Inflammatory macrophage treated with lipopolysaccharide for 1 hour (primary cell): ENCODE results near the gene TEX14.
"Not testable (repeated sequence)": the region's sequence is repeated elsewhere in the genome, so short reads cannot be mapped to it uniquely, and the experiment has no call there.

Experiments
- DNase-seq, 2 donors: peaks; one replicate each; pipeline ENCODE4 v3.0.0-alpha.2; 2020 to 2022

The TEX14 gene

GRCh38 chr17:58593123-58593522, 98.7 kb downstream of the TEX14 start:
- no peak for DNase-seq

GRCh38 chr17:58591455-58591854, 100.4 kb downstream of the TEX14 start:
- no peak for DNase-seq

GRCh38 chr17:58590377-58590776, 101.5 kb downstream of the TEX14 start:
- DNase-seq = no peak

GRCh38 chr17:58587713-58588117, 104.1 kb downstream of the TEX14 start:
- peak; percentile 31 to 70 for DNase-seq

- DNase-seq = no peak
Observed at GRCh38 chr17:58586009-58586644, 105.7 kb downstream of the TEX14 start.

- no peak for DNase-seq
Observed at GRCh38 chr17:58585554-58585953, 106.3 kb downstream of the TEX14 start.

DNA sequence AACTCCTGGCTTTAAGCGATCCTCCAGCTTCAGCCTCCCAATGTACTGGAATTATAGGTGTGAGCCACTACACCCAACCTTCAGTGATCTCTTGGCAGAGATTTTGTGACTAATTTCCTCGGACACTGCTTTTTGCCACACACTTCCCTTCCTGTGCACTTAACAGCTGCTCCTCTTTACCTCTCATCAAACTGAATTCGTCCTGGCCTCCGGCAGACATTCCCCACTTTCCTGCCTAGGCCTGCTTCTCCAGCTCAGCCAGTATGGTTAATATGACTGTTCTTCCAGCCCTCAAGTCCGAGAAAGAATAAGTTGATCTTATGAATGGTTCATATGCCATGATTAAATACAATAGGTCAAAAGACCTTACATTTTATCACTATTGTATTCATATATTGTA, 108.4 kb downstream of the TEX14 start:
- no peak for DNase-seq

DNA sequence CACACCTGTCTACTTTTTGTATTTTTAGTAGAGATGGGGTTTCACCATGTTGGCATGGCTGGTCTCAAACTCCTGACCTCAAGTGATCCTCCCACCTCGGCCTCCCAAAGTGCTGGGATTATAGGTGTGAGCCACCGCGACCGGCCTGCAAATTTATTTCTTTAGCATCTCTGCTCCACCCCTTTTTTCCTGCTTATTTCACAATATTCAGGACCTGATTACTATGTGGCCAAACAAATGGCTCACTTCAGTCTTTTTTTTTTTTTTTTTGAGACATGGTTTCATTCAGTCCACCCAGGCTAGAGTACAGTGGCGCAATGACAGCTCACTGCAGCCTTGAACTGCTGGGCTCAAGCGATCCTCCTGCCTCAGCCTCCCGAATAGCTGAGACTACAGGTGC, 109.1 kb downstream of the TEX14 start:
- not testable (repeated sequence) for DNase-seq

GRCh38 chr17:58580671-58581070, 111.2 kb downstream of the TEX14 start:
- no peak for DNase-seq

DNA sequence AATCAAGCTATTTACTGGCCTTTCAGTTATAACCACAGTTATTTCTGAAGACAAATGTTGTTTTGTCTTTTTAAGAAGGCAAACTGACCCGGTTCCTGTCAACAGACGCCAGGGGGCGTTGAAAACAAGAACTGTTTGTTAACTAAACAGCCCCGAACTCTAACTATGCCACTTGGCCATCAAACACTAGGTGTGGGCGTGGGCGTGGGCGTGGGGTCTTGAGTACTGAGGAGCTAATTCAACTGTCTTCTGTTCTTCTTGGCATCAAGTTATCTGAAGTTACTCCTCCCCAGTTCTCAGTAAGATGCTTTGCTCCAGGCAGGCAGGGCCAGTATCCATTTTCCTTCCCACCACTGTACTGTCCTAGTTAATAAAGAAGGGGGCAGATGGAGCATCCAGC, 114.1 kb downstream of the TEX14 start:
- DNase-seq = peak; percentile 41 to 78

- peak in 1 of 2 donors; percentile 22 for DNase-seq
Observed at GRCh38 chr17:58576679-58577367, 115.0 kb downstream of the TEX14 start.

DNA sequence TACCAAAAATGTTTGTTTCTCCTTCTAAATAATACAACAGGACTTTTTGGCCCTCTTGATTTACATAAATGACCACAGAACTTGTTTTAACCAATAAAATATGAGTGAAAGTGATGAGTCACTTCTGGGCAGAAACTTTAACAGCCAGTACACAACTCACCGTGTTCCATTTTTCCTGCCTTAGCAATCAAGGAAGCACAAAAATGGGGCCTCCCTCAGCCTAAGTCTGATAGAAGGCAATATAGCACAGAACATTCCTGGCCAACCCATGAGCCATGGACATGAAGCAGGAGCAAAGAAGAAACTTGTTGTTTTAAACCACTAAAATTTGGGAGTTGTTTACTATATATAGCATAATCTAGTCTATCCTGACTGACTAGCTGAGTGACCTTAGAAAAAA, 116.3 kb downstream of the TEX14 start:
- peak; percentile 53 to 61 for DNase-seq

DNA sequence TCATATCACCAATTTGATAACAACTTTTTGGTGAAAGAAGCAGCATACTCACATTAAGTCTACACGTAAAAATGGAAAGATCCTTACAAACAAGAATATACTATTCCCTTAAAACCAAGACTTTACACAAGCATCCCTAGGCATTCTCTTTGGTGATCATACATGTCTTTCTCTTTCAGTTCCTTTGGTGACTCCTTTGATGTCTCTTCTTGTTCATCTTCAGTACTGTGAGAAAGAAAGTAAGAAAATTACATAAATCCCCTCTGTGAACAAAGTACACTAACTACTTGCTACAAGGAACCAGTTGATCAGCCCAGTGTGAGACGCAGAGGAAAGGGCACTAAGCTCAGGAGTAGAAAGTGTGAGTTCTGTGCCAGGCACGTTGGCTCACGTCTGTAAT, 117.8 kb downstream of the TEX14 start:
- DNase-seq = no peak

DNA sequence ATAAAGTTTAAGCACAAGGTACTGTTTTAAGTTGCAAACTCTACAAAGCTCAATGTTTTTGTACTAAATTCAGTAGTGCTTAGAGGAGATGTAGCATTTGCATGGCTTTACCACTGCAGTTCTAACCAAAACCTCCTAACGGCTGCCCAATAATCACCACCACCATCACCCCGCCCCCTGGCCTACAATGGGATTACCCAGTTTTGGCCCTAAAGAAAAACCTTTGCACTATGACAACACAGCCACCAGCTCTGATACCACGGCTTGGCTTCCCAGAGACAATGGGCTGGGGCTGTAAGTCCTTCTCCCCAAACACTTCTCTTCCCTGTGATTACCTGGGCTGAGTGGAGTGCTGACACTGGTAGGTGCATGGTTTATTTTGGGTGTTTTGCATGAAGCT, 119.0 kb downstream of the TEX14 start:
- DNase-seq = no peak

GRCh38 chr17:58570758-58571157, 121.1 kb downstream of the TEX14 start:
- no peak for DNase-seq

GRCh38 chr17:58569196-58569595, 122.6 kb downstream of the TEX14 start:
- DNase-seq = peak; percentile 71 to 78

DNA sequence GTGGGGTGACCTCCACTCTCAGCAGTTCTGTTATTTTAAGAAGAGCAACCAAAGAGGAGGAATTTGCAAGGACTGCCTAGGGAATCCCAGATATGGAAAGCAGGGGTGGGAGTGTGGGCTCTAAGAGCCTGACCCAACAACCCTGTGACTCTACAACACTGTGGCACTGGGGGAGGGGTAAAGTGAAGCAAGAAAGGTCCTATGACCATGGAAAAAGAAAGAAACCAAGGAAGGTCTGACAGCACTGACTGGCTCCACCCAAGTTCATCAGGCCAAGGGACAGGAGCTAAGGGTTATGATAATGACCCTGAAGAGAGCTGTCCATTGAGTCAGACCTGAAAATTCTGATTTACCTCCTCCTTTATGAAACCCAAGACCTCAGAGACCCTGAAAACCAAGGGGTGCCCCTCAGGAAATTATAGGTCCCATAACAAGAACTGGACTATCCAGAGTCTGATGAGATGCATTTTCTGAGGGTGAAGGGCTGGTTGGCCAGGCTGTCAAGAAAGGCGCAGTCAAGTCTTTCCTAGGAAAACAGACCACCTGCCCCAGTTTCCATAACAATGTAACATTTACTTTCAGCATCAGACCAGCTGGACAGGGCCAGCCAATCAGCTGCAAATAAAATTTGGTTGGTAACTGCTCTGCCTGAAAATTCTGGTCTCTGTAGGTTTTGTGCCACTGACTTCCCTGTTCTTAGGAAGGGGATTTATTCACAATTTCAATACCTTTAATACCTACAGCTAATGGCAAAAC, 123.6 kb downstream of the TEX14 start:
- DNase-seq = peak; percentile 73 to 95

DNA sequence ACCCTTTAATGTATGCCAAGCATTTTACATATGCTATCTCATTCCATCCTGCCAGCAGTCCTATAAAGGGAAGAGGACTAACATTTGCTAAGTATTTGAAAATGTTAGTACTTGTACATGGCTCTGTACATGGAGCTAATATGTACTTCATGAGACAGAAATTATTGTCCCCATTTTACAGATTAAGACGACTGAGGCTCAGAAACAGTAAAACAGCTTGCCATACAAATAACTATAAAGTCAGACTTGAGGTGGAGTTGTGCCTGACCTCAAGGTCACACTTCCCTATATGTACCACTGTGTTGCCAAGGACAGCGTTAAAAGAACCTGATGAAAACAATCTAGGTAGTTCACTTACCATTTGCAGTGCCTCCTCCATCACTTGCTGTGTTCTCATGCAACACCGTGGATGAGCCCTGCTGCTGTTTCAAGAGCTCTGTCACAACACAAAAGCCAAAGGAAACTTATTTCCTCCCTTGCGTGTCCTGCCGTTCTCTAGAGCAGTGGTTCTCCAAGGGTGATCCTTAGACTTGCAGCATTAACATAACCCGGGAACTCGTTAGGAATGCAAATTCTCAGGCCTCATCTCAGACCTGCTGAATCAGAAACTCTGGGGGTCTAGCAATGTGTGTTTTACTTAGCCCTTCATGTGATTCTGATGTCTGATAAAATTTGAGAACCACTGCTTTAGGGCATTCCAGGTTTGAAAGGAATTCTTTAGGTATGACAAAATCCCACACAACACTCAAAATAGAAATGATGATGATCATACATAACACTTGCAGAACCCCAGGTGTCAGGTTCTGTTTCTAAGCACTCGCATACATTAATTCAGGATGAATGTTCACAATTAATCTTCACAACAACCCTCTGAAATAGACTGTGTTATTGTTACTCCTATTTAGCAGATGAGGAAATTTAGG, 126.2 kb downstream of the TEX14 start:
- no peak for DNase-seq

DNA sequence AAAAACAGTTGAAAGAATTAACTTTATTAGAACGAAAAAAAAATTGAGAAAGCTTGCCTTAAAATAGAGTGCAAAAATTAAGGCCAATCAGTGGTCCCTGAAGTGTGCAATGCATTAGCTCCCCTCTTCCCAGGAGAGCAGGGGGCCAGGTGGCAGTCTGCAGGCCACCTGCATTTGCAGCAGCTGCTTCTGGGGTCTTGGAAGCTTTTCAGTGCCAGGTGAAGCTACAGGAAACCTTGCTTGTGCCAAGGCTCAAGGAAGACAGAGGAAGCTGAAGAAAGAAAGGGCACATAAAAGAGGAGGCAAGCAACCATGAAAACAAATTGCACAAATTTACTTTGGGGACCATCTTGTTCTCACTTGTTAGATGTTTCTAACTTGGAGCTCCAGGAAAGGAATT, 126.9 kb downstream of the TEX14 start:
- DNase-seq = no peak

DNA sequence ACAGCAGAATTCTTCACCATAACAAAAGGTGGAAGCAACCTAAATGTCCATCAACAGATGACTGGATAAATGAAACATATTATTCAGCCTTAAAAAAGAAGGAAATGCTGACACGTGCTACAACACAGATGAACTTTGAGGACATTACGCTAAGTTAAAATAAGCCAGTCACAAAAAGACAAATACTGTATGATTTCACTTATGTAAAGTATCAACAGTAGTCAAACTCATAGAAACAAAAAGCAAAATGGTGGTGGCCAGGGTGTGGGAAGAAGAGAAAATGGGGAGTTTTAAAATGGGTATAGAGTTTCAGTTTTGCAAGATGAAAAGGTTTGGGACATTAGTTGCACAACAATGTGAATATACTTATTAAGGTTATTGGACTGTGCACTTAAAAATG, 127.6 kb downstream of the TEX14 start:
- peak in 1 of 2 donors; percentile 44 for DNase-seq

- no peak for DNase-seq
Observed at GRCh38 chr17:58560511-58560910, 131.3 kb downstream of the TEX14 start.

DNA sequence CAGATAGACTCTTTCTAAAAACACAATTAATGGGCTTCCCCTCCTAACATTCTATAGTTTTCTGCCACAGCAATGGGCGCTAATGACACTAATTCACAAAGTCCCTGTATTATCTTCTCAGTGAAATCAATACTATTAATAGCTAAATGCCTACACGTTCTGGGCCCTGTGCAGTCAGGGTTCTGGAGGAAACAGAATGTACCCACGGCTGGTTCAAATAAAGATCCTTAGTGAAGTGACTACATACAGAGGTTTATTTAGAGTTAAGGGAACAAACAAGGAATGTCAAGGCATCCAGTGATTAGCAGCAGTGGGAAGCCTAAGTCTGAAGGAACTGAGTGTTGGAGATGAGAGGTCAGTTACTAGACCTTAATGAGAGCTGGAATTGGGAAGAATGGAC, 133.9 kb downstream of the TEX14 start:
- DNase-seq = no peak

DNA sequence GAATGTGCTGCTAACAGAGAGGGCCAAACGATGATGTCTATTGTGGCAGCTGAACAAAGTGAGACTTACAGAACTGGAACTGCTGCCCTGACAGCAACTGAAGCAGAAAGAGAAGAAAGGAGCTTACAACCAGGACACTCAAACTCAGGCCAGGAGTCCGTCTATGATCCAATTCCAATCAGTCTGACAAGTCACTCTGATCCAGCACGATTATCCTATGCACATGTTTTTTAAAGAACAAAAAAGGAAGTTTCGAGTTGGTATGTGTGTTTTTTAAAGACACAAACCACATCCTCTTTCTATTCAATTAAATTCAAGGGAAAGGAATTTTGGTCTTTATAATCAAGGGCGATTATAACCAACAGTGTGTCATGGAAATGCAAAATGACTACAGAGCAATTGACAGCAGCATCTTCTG, 135.0 kb downstream of the TEX14 start:
- DNase-seq = peak; percentile 41 to 45
